Measurements from ENCODE around the gene RUNX3. TPM values are rescaled to one million over a fixed set of nuclear protein-coding genes. Genes with fewer than 3 reads are reported as not detected.

The RUNX3 gene
- total and polyA plus RNA-seq, 2 of the 8 experiments (the other 6 are each of a cell fraction or from before 2014, with no cell fraction given): 0.62 to 0.82 TPM

- Histone ChIP-seq H3K9ac (replicated peaks in 1 of 4; ENCODE audit: extremely low read depth in 1 of 4, low read depth in 3 of 4, low read length in 3 of 4) (no peak overlapping the region), H2BK15ac (ENCODE audit: low read length) (no peak overlapping the region), H3K4ac (replicated peaks; ENCODE audit: insufficient read length, low read depth, low read length) (no peak overlapping the region), H3K4me1 (replicated peaks in 1 of 4; ENCODE audit: control insufficient read depth in 3 of 4, insufficient read depth in 4 of 4, low read length in 3 of 4) (peaks cover 3 to 21% (median 12%) of the 10 kb centered on the region in 4 experiments; a peak in 6 of 7 replicates), H3K4me2 (ENCODE audit: insufficient read depth in 1 of 2, low read depth in 2 of 2, low read length in 2 of 2) (no peak overlapping the region), H3K27me3 (replicated peaks in 1 of 4; ENCODE audit: control insufficient read depth in 3 of 4, extremely low read depth in 1 of 4, insufficient read depth in 3 of 4, low read length in 3 of 4) (no peaks in the 10 kb centered on the region), H4K8ac (ENCODE audit: extremely low read depth, insufficient read depth, low read length) (no peak overlapping the region), H3K9me3 (ENCODE audit: insufficient read depth in 2 of 2, low read depth in 1 of 2, low read length in 1 of 2) (no peaks in the 10 kb centered on the region), H3K79me2 (ENCODE audit: control insufficient read depth in 1 of 2, insufficient read depth in 2 of 2, low read length in 2 of 2) (no peaks in the 10 kb centered on the region), H4K5ac (ENCODE audit: insufficient read length, low read depth, low read length) (no peak overlapping the region), H2AK5ac (ENCODE audit: low read depth, low read length) (0 out of 2 replicates have a peak overlapping the region, but pooled peaks have one; percentile 16), H2BK20ac (ENCODE audit: low read length) (no peak overlapping the region), H3K23me2 (ENCODE audit: low read depth, low read length) (no peaks in the 10 kb centered on the region), H3K14ac (ENCODE audit: insufficient read length) (no peak overlapping the region), H2AFZ (ENCODE audit: low read length) (no peak overlapping the region), H3K23ac (ENCODE audit: insufficient read length) (no peak overlapping the region), H2BK12ac (ENCODE audit: low read depth, low read length) (no peak overlapping the region), H3K4me3 (ENCODE audit: extremely low read depth in 1 of 4, insufficient read depth in 2 of 4, low read depth in 3 of 4, low read length in 4 of 4) (no peak overlapping the region), H3K36me3 (ENCODE audit: control insufficient read depth in 2 of 4, insufficient read depth in 4 of 4, low read length in 3 of 4) (no peaks in the 10 kb centered on the region), H2BK5ac (ENCODE audit: low read depth, low read length) (no peak overlapping the region), H3K18ac (ENCODE audit: extremely low read depth, low read length) (no peak overlapping the region), H4K20me1 (replicated peaks in 1 of 2; ENCODE audit: control insufficient read depth in 1 of 2, insufficient read depth in 2 of 2, low read length in 2 of 2) (no peaks in the 10 kb centered on the region), H3K79me1 (ENCODE audit: low read depth, low read length) (no peaks in the 10 kb centered on the region), H4K91ac (replicated peaks; ENCODE audit: insufficient read length, low read length) (no peak overlapping the region), H3K56ac (replicated peaks; ENCODE audit: insufficient read length, low read depth, low read length) (no peak overlapping the region), H2BK120ac (replicated peaks; ENCODE audit: low read depth, low read length) (no peak overlapping the region), H3K27ac (ENCODE audit: low read depth, low read length) (no peak overlapping the region)
- peak; percentile 84; the same call in 1 of the 2 replicates for TF ChIP-seq KDM1A (IDR thresholded peaks at IDR 0.05; ENCODE audit: borderline replicate concordance, low read length)
- no peak for TF ChIP-seq SP4 (IDR thresholded peaks at IDR 0.05; ENCODE audit: low read length)
- no peak for TF ChIP-seq NRF1 (IDR thresholded peaks at IDR 0.05; ENCODE audit: low read depth, low read length)
- TF ChIP-seq HDAC2 (IDR thresholded peaks at IDR 0.05; ENCODE audit: borderline replicate concordance in 1 of 2, low read depth in 2 of 2, low read length in 2 of 2): no peak
- 79% methylated on average over 6 of the region's 6 CpGs; no CpG with 5 or more reads in 1 of the 2 experiments for WGBS, 2 experiments (ENCODE audit: extremely low coverage in 1 of 2, insufficient coverage in 1 of 2, insufficient read length in 1 of 2, insufficient replicate concordance in 2 of 2, low coverage in 1 of 2, low lambda C conversion rate in 2 of 2, missing lambda C conversion rate in 1 of 2)
- ChIA-PET POLR2A (ENCODE audit: partially characterized antibody) (interaction anchor here (0.5 kb wide), 1 partner anchor 329 kb away, joined by 4 read pairs; no protein-coding TSS in a partner anchor), CTCF (ENCODE audit: partially characterized antibody) (interaction anchor here (0.6 to 2.5 kb wide), 12 partner anchors 11 to 370 kb away, joined by 3 to 18 read pairs (median 4); no protein-coding TSS in a partner anchor)
- no peak for DNase-seq (ENCODE audit: low read depth in 1 of 2, low spot score in 2 of 2)
- no peak for FAIRE-seq
Measured at GRCh38 chr1:24951337-24951736, 21.3 kb upstream of the RUNX3 start.

All from H1 (cell line).